ENCODE results near the gene IL3. TPM values are rescaled to one million over a fixed set of nuclear protein-coding genes. Genes with fewer than 3 reads are reported as not detected.

Gene IL3
- total and polyA plus RNA-seq, 2 of the 4 experiments (the other 2 are of a cell fraction): not detected

- no peak for TF ChIP-seq POLR2A (IDR thresholded peaks at IDR 0.05; ENCODE audit: low read depth, low read length)
Measured at GRCh38 chr5:132017738-132018625, 42.5 kb upstream of the IL3 start (continued).

DNA sequence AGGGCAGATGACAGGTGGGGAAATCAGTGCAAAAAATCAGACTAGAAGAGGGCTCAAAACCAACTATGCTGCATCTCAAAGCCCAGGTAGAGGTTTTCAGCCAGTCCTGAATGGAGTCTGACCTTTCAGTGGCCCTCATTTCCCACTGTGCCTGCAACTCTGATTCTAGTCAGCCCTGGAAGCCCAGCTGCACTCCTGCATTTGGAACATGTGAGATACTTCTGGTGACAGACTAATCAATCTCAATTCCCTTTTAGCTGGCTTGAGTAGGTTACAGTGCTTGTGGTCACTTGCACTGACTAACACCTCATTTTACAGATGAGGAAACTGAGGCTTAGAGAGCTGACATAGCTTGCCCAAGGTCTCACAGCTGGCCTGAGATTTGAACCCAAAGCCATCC is 41.1 kb upstream of the IL3 start:
- H2BK5ac ChIP-seq (ENCODE audit: low read depth, low read length, poor library complexity, severe bottlenecking): no peak overlapping the region
- no peak overlapping the region for H2AK5ac ChIP-seq (ENCODE audit: low read depth, low read length)
- peaks cover 29% of the 10 kb centered on the region for H3K27me3 ChIP-seq (ENCODE audit: control insufficient read depth, insufficient read depth, low read length)
- H3K4me1 ChIP-seq (ENCODE audit: control insufficient read depth, insufficient read depth, low read length): no peaks in the 10 kb centered on the region
- H3K9me1 ChIP-seq (ENCODE audit: insufficient read depth, low read length): no peaks in the 10 kb centered on the region
- no peak overlapping the region for H4K5ac ChIP-seq (ENCODE audit: low read depth, low read length)
- no peaks in the 10 kb centered on the region for H3K9me3 ChIP-seq (ENCODE audit: control insufficient read depth, insufficient read depth, low read length)
- dilution Hi-C loops (cut with HindIII; ENCODE audit: low sequenced_read_pairs, unreplicated experiment) (no loop called here), in situ Hi-C loops (cut with MboI; ENCODE audit: low sequenced_read_pairs) (no loop called here), intact Hi-C loops (cut with micrococcal nuclease) (no loop called here)
- no peak overlapping the region for H2BK20ac ChIP-seq (ENCODE audit: low read depth, low read length)
- no peak overlapping the region for H3K4me3 ChIP-seq (ENCODE audit: insufficient read depth, low read depth, low read length)
- no peak overlapping the region for H2AFZ ChIP-seq (replicated peaks; ENCODE audit: low read length, poor library complexity)
- H3K9ac ChIP-seq (ENCODE audit: low read depth, low read length): no peak overlapping the region
- H4K91ac ChIP-seq (ENCODE audit: insufficient read depth, low read depth, low read length): no peak overlapping the region
- H3K4ac ChIP-seq (ENCODE audit: low read depth, low read length): no peak overlapping the region
- H3K27ac ChIP-seq (ENCODE audit: insufficient read depth, low read length): no peak overlapping the region
- no peak overlapping the region for H2BK120ac ChIP-seq (ENCODE audit: low read depth, low read length)
- H4K20me1 ChIP-seq (ENCODE audit: insufficient read depth, low read length): no peaks in the 10 kb centered on the region
- no peak overlapping the region for H2AK9ac ChIP-seq (replicated peaks; ENCODE audit: low read depth, low read length, poor library complexity)
- no peak overlapping the region for H3K18ac ChIP-seq (ENCODE audit: low read depth, low read length)
- POLR2A ChIA-PET (ENCODE audit: unreplicated experiment): no interaction called here
- H3K14ac ChIP-seq (replicated peaks; ENCODE audit: low read depth, low read length): no peak overlapping the region
- H2BK15ac ChIP-seq (ENCODE audit: low read depth, low read length): no peak overlapping the region
- H4K8ac ChIP-seq (ENCODE audit: low read depth in 2 of 2, low read length in 2 of 2): no peak overlapping the region
- DNase-seq: no peak
- H3K56ac ChIP-seq (ENCODE audit: extremely low read depth, insufficient read depth, low read length): no peak overlapping the region
- no TSS peak for BruUV-seq (replicated peaks)
- no peaks in the 10 kb centered on the region for H3K36me3 ChIP-seq (ENCODE audit: control insufficient read depth, insufficient read depth, low read length)
- no peak for ATAC-seq (ENCODE audit: low read depth)
- H3K23ac ChIP-seq (ENCODE audit: low read depth, low read length): no peak overlapping the region
- CTCF ChIA-PET: no interaction called here
- H3K4me2 ChIP-seq (ENCODE audit: low read depth, low read length): no peak overlapping the region
- H3K79me1 ChIP-seq (ENCODE audit: low read depth in 1 of 2, low read length in 2 of 2): no peaks in the 10 kb centered on the region
- no peak for TF ChIP-seq USF2 (IDR thresholded peaks at IDR 0.05; ENCODE audit: low read depth, low read length)
- no peak for TF ChIP-seq MXI1 (IDR thresholded peaks at IDR 0.05; ENCODE audit: borderline replicate concordance, low read depth, low read length)
- TF ChIP-seq POLR2A (IDR thresholded peaks at IDR 0.05; ENCODE audit: low read depth, low read length): no peak
- TF ChIP-seq RCOR1 (IDR thresholded peaks at IDR 0.05; ENCODE audit: insufficient replicate concordance, low read length): no peak
- TF ChIP-seq FOS (IDR thresholded peaks at IDR 0.05; ENCODE audit: low read depth, low read length): no peak
- no peak for TF ChIP-seq ELK1 (IDR thresholded peaks at IDR 0.05; ENCODE audit: borderline replicate concordance, low read depth, low read length)
- no peak for TF ChIP-seq SMC3 (IDR thresholded peaks at IDR 0.05; ENCODE audit: low read depth, low read length)
- no peak for TF ChIP-seq MAFK (IDR thresholded peaks at IDR 0.05; ENCODE audit: low read depth, low read length)
- TF ChIP-seq MAZ (IDR thresholded peaks at IDR 0.05; ENCODE audit: borderline replicate concordance, low read depth, low read length): no peak
- TF ChIP-seq CHD1 (IDR thresholded peaks at IDR 0.05; ENCODE audit: low read depth, low read length): no peak
- TF ChIP-seq BHLHE40 (IDR thresholded peaks at IDR 0.05; ENCODE audit: low read depth, low read length): no peak
- no peak for TF ChIP-seq RFX5 (IDR thresholded peaks at IDR 0.05; ENCODE audit: low read depth, low read length)
- no peak for TF ChIP-seq CEBPB (IDR thresholded peaks at IDR 0.05; ENCODE audit: low read depth, low read length)
